HEK293 (cell line): Measurements from ENCODE around the gene ZFR2.
A peak's percentile ranks its signal among the peaks of the same experiment; 100 is the strongest.

Source experiments
- SP2 ChIP-seq: fragments of 450-650 bp; formaldehyde crosslinking; IDR thresholded peaks from 2 replicates; pipeline ENCODE4 v1.5.1; 2016; ENCODE audit warnings: missing biosample characterization, missing genetic modification characterization
- ZNF140 ChIP-seq: fragments of 450-650 bp; formaldehyde crosslinking; IDR thresholded peaks from 2 replicates; pipeline ENCODE4 v1.5.1; 2016; ENCODE audit warnings: missing biosample characterization, missing genetic modification characterization
- ZNF16 ChIP-seq: fragments of 450-650 bp; formaldehyde crosslinking; IDR thresholded peaks from 2 replicates; pipeline ENCODE4 v1.5.1; 2016; ENCODE audit warnings: low read depth, missing biosample characterization, missing genetic modification characterization
- ZNF24 ChIP-seq: fragments of 450-650 bp; formaldehyde crosslinking; IDR thresholded peaks from 2 replicates; pipeline ENCODE4 v1.5.1; 2016; ENCODE audit warnings: missing biosample characterization, missing genetic modification characterization
- ZNF394 ChIP-seq: fragments of 450-650 bp; formaldehyde crosslinking; IDR thresholded peaks from 2 replicates; pipeline ENCODE4 v1.5.1; 2016; ENCODE audit warnings: missing biosample characterization, missing genetic modification characterization, mild to moderate bottlenecking, moderate library complexity, borderline replicate concordance
- ZNF473 ChIP-seq: fragments of 450-650 bp; formaldehyde crosslinking; IDR thresholded peaks from 2 replicates; pipeline ENCODE4 v1.5.1; 2017; ENCODE audit warnings: missing biosample characterization, missing genetic modification characterization
- ZNF558 ChIP-seq: fragments of 450-650 bp; formaldehyde crosslinking; IDR thresholded peaks from 2 replicates; pipeline ENCODE4 v1.5.1; 2016; ENCODE audit warnings: missing biosample characterization, missing genetic modification characterization
- TF ChIP-seq, protein P1 (sequence below): fragments of 450-650 bp; formaldehyde crosslinking; IDR thresholded peaks from 2 replicates; pipeline ENCODE4 v1.5.1; 2016; ENCODE audit warnings: missing biosample characterization, missing genetic modification characterization
- TF ChIP-seq, protein P2 (sequence below): fragments of 450-650 bp; formaldehyde crosslinking; IDR thresholded peaks from 2 replicates; pipeline ENCODE4 v1.5.1; 2016; ENCODE audit warnings: missing biosample characterization, missing genetic modification characterization, low read depth
- TF ChIP-seq, protein P3 (sequence below): fragments of 450-650 bp; formaldehyde crosslinking; IDR thresholded peaks from 2 replicates; pipeline ENCODE4 v1.5.1; 2016; ENCODE audit warnings: missing biosample characterization, missing genetic modification characterization
- TF ChIP-seq, protein P4 (sequence below): fragments of 450-650 bp; formaldehyde crosslinking; IDR thresholded peaks from 2 replicates; pipeline ENCODE4 v1.5.1; 2016; ENCODE audit warnings: missing biosample characterization, missing genetic modification characterization

DNA sequence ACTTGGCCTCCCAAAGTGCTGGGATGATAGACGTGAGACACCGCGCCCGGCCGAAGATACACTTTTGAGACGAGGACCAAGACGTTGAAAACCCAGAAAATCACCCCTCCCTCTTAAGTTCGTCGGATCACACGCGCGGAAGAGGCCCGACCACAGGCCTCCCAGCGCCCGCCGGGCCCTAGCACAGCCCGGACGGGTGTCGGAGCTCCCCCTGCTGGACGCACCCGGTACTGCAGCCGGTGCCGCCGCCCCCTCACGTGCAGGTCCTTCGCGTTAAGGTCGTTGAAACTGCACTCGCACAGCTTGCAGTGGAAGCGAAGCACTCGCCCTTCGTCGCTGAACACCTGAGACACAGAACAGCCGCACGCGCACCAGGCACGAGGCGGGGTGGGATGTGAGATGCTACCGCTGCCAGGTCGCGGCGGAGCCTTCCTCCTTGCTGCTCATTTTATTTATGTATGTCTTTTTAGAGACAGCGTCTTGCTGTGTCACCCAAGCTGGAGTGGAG is 46.9 kb downstream of the ZFR2 start:
- TF ChIP-seq, protein P1, sequence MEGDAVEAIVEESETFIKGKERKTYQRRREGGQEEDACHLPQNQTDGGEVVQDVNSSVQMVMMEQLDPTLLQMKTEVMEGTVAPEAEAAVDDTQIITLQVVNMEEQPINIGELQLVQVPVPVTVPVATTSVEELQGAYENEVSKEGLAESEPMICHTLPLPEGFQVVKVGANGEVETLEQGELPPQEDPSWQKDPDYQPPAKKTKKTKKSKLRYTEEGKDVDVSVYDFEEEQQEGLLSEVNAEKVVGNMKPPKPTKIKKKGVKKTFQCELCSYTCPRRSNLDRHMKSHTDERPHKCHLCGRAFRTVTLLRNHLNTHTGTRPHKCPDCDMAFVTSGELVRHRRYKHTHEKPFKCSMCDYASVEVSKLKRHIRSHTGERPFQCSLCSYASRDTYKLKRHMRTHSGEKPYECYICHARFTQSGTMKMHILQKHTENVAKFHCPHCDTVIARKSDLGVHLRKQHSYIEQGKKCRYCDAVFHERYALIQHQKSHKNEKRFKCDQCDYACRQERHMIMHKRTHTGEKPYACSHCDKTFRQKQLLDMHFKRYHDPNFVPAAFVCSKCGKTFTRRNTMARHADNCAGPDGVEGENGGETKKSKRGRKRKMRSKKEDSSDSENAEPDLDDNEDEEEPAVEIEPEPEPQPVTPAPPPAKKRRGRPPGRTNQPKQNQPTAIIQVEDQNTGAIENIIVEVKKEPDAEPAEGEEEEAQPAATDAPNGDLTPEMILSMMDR (tag by site-specific recombination) = peak; percentile 95
- TF ChIP-seq ZNF394 (tag by site-specific recombination) (no peak), ZNF24 (tag by site-specific recombination) (0 out of 2 replicates have a peak, but pooled peaks have one; percentile 20), SP2 (tag by site-specific recombination) (no peak), ZNF16 (no peak), ZNF140 (tag by site-specific recombination) (no peak), ZNF473 (tag by site-specific recombination) (no peak), ZNF558 (no peak)
- TF ChIP-seq, protein P2, sequence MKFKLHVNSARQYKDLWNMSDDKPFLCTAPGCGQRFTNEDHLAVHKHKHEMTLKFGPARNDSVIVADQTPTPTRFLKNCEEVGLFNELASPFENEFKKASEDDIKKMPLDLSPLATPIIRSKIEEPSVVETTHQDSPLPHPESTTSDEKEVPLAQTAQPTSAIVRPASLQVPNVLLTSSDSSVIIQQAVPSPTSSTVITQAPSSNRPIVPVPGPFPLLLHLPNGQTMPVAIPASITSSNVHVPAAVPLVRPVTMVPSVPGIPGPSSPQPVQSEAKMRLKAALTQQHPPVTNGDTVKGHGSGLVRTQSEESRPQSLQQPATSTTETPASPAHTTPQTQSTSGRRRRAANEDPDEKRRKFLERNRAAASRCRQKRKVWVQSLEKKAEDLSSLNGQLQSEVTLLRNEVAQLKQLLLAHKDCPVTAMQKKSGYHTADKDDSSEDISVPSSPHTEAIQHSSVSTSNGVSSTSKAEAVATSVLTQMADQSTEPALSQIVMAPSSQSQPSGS (tag by site-specific recombination) = no peak
- TF ChIP-seq, protein P3, sequence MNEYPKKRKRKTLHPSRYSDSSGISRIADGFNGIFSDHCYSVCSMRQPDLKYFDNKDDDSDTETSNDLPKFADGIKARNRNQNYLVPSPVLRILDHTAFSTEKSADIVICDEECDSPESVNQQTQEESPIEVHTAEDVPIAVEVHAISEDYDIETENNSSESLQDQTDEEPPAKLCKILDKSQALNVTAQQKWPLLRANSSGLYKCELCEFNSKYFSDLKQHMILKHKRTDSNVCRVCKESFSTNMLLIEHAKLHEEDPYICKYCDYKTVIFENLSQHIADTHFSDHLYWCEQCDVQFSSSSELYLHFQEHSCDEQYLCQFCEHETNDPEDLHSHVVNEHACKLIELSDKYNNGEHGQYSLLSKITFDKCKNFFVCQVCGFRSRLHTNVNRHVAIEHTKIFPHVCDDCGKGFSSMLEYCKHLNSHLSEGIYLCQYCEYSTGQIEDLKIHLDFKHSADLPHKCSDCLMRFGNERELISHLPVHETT (tag by site-specific recombination) = no peak
- TF ChIP-seq, protein P4, sequence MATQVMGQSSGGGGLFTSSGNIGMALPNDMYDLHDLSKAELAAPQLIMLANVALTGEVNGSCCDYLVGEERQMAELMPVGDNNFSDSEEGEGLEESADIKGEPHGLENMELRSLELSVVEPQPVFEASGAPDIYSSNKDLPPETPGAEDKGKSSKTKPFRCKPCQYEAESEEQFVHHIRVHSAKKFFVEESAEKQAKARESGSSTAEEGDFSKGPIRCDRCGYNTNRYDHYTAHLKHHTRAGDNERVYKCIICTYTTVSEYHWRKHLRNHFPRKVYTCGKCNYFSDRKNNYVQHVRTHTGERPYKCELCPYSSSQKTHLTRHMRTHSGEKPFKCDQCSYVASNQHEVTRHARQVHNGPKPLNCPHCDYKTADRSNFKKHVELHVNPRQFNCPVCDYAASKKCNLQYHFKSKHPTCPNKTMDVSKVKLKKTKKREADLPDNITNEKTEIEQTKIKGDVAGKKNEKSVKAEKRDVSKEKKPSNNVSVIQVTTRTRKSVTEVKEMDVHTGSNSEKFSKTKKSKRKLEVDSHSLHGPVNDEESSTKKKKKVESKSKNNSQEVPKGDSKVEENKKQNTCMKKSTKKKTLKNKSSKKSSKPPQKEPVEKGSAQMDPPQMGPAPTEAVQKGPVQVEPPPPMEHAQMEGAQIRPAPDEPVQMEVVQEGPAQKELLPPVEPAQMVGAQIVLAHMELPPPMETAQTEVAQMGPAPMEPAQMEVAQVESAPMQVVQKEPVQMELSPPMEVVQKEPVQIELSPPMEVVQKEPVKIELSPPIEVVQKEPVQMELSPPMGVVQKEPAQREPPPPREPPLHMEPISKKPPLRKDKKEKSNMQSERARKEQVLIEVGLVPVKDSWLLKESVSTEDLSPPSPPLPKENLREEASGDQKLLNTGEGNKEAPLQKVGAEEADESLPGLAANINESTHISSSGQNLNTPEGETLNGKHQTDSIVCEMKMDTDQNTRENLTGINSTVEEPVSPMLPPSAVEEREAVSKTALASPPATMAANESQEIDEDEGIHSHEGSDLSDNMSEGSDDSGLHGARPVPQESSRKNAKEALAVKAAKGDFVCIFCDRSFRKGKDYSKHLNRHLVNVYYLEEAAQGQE = no peak
